Right lobe of liver (tissue), 6 donors: ENCODE results near the gene APCDD1. TPM values are rescaled to one million over a fixed set of nuclear protein-coding genes. Genes with fewer than 3 reads are reported as not detected.

ENCODE experiments used
- ATAC-seq, 4 donors: fragments of 200-7000 bp; cut with Tn5 transposase; one replicate each; pipeline ENCODE4 v1.9.1; 2020; ENCODE audit warnings: mild to moderate bottlenecking in 4 of 4, moderate library complexity in 4 of 4
- DNase-seq, 3 donors: peaks; one replicate each; pipeline ENCODE4 v3.0.0-alpha.2; 2020
- H3K27ac ChIP-seq, 3 donors: fragments of 200-600 bp; one replicate each; pipeline ENCODE4 v1.8.0; 2022
- H3K27me3 ChIP-seq, 2 donors: fragments of 200-600 bp; one replicate each; pipeline ENCODE4 v1.8.0; 2022
- H3K36me3 ChIP-seq, 4 donors: fragments of 200-600 bp; sonication (generic) in 1 of 4; one replicate each; pipeline versions ENCODE4 v1.5.1 to v1.8.0; 2017 to 2022; ENCODE audit warnings: control low read depth in 1 of 4
- H3K4me1 ChIP-seq, 4 donors: fragments of 200-600 bp; sonication (generic) in 1 of 4; one replicate each; pipeline versions ENCODE4 v1.5.1 to v1.8.0; 2017 to 2022; ENCODE audit warnings: control low read depth in 1 of 4
- H3K4me3 ChIP-seq, 3 donors: fragments of 200-600 bp; one replicate each; pipeline ENCODE4 v1.8.0; 2022
- H3K9me3 ChIP-seq, 4 donors: fragments of 200-600 bp; sonication (generic) in 1 of 4; one replicate each; pipeline versions ENCODE4 v1.5.1 to v1.8.0; 2017 to 2022; ENCODE audit warnings: control low read depth in 1 of 4
- POLR2A ChIP-seq: fragments of 450-650 bp; IDR thresholded peaks from one replicate; pipeline ENCODE4 v1.6.1; 2017; ENCODE audit warnings: antibody characterized with exemption, mild to moderate bottlenecking
- WGBS: methylation state at CpG from one replicate; pipeline ENCODE4 v1.1.6; 2018; ENCODE audit warnings: low coverage, low lambda C conversion rate; ENCODE audit not compliant: insufficient coverage; ENCODE audit errors: missing lambda C conversion rate; 5-methylcytosine and 5-hydroxymethylcytosine counted together
- intact Hi-C, 2 donors: fragments of 100-400 bp; cut with DNase I; formaldehyde crosslinking; loops; one replicate each; pipeline versions ENCODE4 v1.11.2 to v1.14.1; 2022
- total RNA-seq, 6 experiments: library from RNA; depleted of rRNA in 2 of 6; stranded (reverse); fragments of >200 nt in 2 of 6; fragmentation: NEBNext Ultra II Directional in 3 of 6; extraction: Animal tissue kit (Norgen Biotek cat#: 25700) in 3 of 6; gene quantifications; one replicate each; pipeline versions ENCODE4 v1.1.0 to v1.2.4, GENCODE V29; 2016 to 2023
- TF ChIP-seq, protein P1 (sequence below), 4 donors: fragments of 200-600 bp in 3 of 4; fragments of 450-650 bp in 1 of 4; IDR thresholded peaks; one replicate each; pipeline versions ENCODE4 v1.5.1 to v1.8.0; 2016 to 2022; ENCODE audit warnings: antibody characterized with exemption in 4 of 4, mild to moderate bottlenecking in 2 of 4
- donor health status: DM: no; HTN: yes; CAD: no.
- donor health status: DM: no; HTN: no; CAD: no.
- donor health status: DM: no; HTN: no; CAD: no.
- donor health status: DM: no; HTN: yes; CAD: no.
- donor health status: DM: no; HTN: yes; CAD: no.

The APCDD1 gene
- total RNA-seq, 6 experiments from 2014 or later: 0.42 to 2.7 (median 0.71) TPM

DNA sequence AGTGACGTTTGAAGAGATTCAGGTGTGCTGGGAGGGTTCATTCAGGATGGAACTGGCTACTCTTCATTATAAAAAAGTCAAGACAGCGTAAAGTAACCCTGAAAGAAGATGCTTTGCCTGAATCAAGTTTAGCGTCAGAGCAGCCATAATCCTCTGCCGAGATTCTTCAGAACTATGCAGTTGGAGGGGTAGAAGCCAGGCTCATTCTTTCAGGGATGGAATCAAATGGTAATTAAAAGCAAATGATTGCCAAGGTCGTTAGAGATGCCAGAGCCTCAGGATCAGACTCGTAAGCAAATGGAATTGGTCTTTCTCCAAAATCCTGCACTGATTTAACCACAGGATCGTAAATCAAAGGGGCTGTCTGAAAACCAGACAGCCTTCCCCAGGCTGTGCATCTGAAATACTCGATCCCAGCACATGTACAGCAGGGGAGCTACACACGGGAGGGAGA is 21.9 kb downstream of the APCDD1 start:
- H3K9me3 ChIP-seq: no peaks in the 10 kb centered on the region
- H3K4me1 ChIP-seq: no peaks in the 10 kb centered on the region
- H3K4me3 ChIP-seq: no peak overlapping the region
- DNase-seq (no peak), ATAC-seq (no peak)
- H3K36me3 ChIP-seq: no peaks in the 10 kb centered on the region
- WGBS: 29% methylated on average over 9 of the region's 9 CpGs
- no peak overlapping the region for H3K27ac ChIP-seq
- TF ChIP-seq, protein P1, sequence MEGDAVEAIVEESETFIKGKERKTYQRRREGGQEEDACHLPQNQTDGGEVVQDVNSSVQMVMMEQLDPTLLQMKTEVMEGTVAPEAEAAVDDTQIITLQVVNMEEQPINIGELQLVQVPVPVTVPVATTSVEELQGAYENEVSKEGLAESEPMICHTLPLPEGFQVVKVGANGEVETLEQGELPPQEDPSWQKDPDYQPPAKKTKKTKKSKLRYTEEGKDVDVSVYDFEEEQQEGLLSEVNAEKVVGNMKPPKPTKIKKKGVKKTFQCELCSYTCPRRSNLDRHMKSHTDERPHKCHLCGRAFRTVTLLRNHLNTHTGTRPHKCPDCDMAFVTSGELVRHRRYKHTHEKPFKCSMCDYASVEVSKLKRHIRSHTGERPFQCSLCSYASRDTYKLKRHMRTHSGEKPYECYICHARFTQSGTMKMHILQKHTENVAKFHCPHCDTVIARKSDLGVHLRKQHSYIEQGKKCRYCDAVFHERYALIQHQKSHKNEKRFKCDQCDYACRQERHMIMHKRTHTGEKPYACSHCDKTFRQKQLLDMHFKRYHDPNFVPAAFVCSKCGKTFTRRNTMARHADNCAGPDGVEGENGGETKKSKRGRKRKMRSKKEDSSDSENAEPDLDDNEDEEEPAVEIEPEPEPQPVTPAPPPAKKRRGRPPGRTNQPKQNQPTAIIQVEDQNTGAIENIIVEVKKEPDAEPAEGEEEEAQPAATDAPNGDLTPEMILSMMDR (IDR thresholded peaks at IDR 0.05): no peak
- TF ChIP-seq POLR2A: no peak
- no peaks in the 10 kb centered on the region for H3K27me3 ChIP-seq
- intact Hi-C loops: no loop called here

DNA sequence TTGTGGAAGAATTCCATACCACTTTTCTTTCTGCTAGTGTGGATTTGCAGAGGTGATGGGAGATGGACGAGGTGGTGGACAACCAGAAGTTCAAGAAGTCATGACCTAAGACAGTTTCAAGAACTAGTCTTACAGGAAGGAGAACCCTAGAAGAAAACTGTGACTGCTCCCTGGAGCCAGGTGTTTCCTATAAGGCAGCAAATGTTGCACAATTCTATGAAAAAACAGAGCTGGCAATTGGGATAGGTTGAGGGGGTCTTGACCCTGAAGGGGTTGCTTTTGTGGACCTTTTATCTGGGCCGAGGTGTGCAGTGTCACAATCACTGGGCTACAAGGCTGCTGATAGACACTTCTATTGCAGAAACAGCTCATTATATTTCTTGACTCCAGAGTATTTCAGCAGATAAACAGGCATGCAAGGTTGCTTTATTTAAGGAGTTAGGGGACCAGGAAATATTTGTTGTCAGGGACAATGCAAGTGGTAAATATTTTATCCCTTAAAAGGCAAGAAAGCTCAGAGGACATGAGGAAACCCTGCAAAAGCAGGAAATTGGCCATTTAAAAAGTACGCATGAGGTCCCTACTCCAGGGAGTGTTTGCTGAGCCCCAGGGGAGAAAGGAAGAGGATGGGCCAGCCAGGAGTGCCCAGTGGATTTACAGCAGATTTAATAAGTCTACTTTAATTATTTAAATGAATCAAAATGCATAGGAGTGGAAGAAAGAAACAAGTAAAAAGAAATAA is 22.9 kb downstream of the APCDD1 start:
- no peaks in the 10 kb centered on the region for H3K27me3 ChIP-seq
- no peak overlapping the region for H3K27ac ChIP-seq
- 18% methylated on average over 3 of the region's 3 CpGs for WGBS
- no peaks in the 10 kb centered on the region for H3K36me3 ChIP-seq
- no peaks in the 10 kb centered on the region for H3K4me1 ChIP-seq
- intact Hi-C loops: no loop called here
- H3K9me3 ChIP-seq: no peaks in the 10 kb centered on the region
- H3K4me3 ChIP-seq: no peak overlapping the region
- DNase-seq (no peak), ATAC-seq (no peak)
- no peak for TF ChIP-seq POLR2A
- TF ChIP-seq, protein P1 (IDR thresholded peaks at IDR 0.05): no peak

DNA sequence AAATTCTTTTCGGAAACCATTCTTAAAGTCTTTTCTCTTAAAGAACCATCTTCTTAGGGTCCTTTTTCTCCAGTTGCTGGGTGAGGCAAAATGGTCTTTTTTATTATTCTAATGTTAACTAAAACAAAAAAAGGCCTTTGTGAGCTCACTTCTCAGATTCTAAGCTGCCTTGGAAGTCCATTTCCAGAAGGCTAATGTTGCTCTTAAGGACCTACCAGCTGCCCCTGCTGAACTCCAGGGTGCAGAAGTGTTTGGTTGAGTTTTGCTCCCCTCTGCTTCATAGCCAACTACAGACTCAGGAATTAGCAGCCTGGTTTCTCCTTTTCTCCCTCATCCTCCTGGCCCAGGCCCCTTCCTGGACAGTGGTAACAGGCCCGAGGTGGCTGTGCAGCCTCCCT is 23.4 kb downstream of the APCDD1 start:
- ATAC-seq (no peak), DNase-seq (no peak)
- no peak overlapping the region for H3K4me3 ChIP-seq
- no peaks in the 10 kb centered on the region for H3K27me3 ChIP-seq
- intact Hi-C loops: no loop called here
- TF ChIP-seq, protein P1 (IDR thresholded peaks at IDR 0.05): no peak
- no peak for TF ChIP-seq POLR2A
- H3K27ac ChIP-seq: no peak overlapping the region
- no peaks in the 10 kb centered on the region for H3K4me1 ChIP-seq
- 56% methylated on average over 2 of the region's 2 CpGs for WGBS
- H3K36me3 ChIP-seq: no peaks in the 10 kb centered on the region
- H3K9me3 ChIP-seq: no peaks in the 10 kb centered on the region

DNA sequence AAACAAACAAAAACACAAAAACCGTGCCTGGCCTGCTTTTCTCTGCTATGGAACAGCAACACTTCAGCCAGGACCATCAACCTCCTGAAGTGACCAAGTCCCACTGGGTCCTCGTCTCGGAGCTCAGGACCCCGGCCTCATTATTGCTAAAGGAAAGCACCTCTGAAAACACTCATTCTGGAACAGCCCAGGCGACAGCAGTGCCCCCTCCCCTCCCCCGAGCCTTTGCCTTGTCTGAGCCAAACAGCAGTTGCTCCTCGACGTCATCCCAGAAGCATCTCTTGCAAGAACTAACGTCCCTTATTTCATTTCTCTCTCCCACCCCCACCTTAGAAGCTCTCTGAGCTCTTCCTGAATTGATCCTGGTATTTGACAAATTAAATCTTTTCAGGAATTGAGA is 27.4 kb downstream of the APCDD1 start:
- no peaks in the 10 kb centered on the region for H3K4me1 ChIP-seq
- WGBS: 39% methylated on average over 6 of the region's 9 CpGs
- H3K27ac ChIP-seq: no peak overlapping the region
- H3K4me3 ChIP-seq: no peak overlapping the region
- no peak for TF ChIP-seq POLR2A
- TF ChIP-seq, protein P1 (IDR thresholded peaks at IDR 0.05): no peak
- H3K36me3 ChIP-seq: no peaks in the 10 kb centered on the region
- no peaks in the 10 kb centered on the region for H3K9me3 ChIP-seq
- ATAC-seq (no peak), DNase-seq (no peak)
- H3K27me3 ChIP-seq: no peaks in the 10 kb centered on the region
- intact Hi-C loops: no loop called here
